HEK293 (cell line): Measurements from ENCODE around the gene PCSK5.

Experiments
- PBX3 ChIP-seq: sonication (generic); formaldehyde crosslinking; IDR thresholded peaks from 2 replicates; pipeline ENCODE4 v1.8.1; 2022; ENCODE audit warnings: mild to moderate bottlenecking, moderate library complexity, missing genetic modification reagents
- PRDM1 ChIP-seq: fragments of 450-650 bp; formaldehyde crosslinking; IDR thresholded peaks from 2 replicates; pipeline ENCODE4; 2016; ENCODE audit warnings: missing biosample characterization, missing genetic modification characterization
- SCRT2 ChIP-seq: fragments of 450-650 bp; formaldehyde crosslinking; IDR thresholded peaks from 2 replicates; pipeline ENCODE4 v1.5.1; 2016; ENCODE audit warnings: missing biosample characterization, missing genetic modification characterization
- SP3 ChIP-seq: fragments of 450-650 bp; formaldehyde crosslinking; IDR thresholded peaks from 2 replicates; pipeline ENCODE4 v1.5.1; 2016; ENCODE audit warnings: missing biosample characterization, missing genetic modification characterization
- TRIM28 ChIP-seq: IDR thresholded peaks from 2 replicates; pipeline ENCODE4 v1.6.1; 2011; ENCODE audit warnings: low read length, control low read depth, borderline replicate concordance
- ZBTB1 ChIP-seq: fragments of 450-650 bp; formaldehyde crosslinking; IDR thresholded peaks from 2 replicates; pipeline ENCODE4 v1.5.1; 2016; ENCODE audit warnings: missing biosample characterization, missing genetic modification characterization
- ZNF121 ChIP-seq: fragments of 450-650 bp; formaldehyde crosslinking; IDR thresholded peaks from 2 replicates; pipeline ENCODE4 v1.5.1; 2016; ENCODE audit warnings: missing biosample characterization, missing genetic modification characterization
- ZNF239 ChIP-seq: fragments of 450-650 bp; formaldehyde crosslinking; IDR thresholded peaks from 2 replicates; pipeline ENCODE4 v1.5.1; 2016; ENCODE audit warnings: missing biosample characterization, missing genetic modification characterization
- ZNF248 ChIP-seq: fragments of 450-650 bp; formaldehyde crosslinking; IDR thresholded peaks from 2 replicates; pipeline ENCODE4 v1.5.1; 2017; ENCODE audit warnings: missing biosample characterization, missing genetic modification characterization
- ZNF292 ChIP-seq: fragments of 450-650 bp; formaldehyde crosslinking; IDR thresholded peaks from 2 replicates; pipeline ENCODE4 v1.5.1; 2016; ENCODE audit warnings: low read depth, missing biosample characterization, missing genetic modification characterization, borderline replicate concordance
- ZNF311 ChIP-seq: fragments of 450-650 bp; formaldehyde crosslinking; IDR thresholded peaks from 2 replicates; pipeline ENCODE4 v1.5.1; 2017; ENCODE audit warnings: missing biosample characterization, missing genetic modification characterization, borderline replicate concordance
- ZNF324 ChIP-seq: fragments of 450-650 bp; formaldehyde crosslinking; IDR thresholded peaks from 2 replicates; pipeline ENCODE4 v1.5.1; 2016; ENCODE audit warnings: missing biosample characterization, missing genetic modification characterization
- ZNF335 ChIP-seq: fragments of 450-650 bp; formaldehyde crosslinking; conservative IDR thresholded peaks from 2 replicates; pipeline ENCODE4 v1.5.1; 2016; ENCODE audit warnings: missing biosample characterization, missing genetic modification characterization
- ZNF518A ChIP-seq: fragments of 450-650 bp; formaldehyde crosslinking; conservative IDR thresholded peaks from 2 replicates; pipeline ENCODE4 v1.5.1; 2016; ENCODE audit warnings: low read depth, missing biosample characterization, missing genetic modification characterization
- ZNF629 ChIP-seq: fragments of 450-650 bp; formaldehyde crosslinking; IDR thresholded peaks from 2 replicates; pipeline ENCODE4 v1.5.1; 2017; ENCODE audit warnings: missing biosample characterization, missing genetic modification characterization
- ZNF639 ChIP-seq: fragments of 450-650 bp; formaldehyde crosslinking; IDR thresholded peaks from 2 replicates; pipeline ENCODE4 v1.5.1; 2016; ENCODE audit warnings: missing biosample characterization, missing genetic modification characterization
- ZNF660 ChIP-seq: fragments of 450-650 bp; IDR thresholded peaks from 2 replicates; pipeline ENCODE4 v1.5.1; 2018; ENCODE audit warnings: missing biosample characterization, mild to moderate bottlenecking, missing genetic modification characterization
- ZNF670 ChIP-seq: fragments of 450-650 bp; formaldehyde crosslinking; IDR thresholded peaks from 2 replicates; pipeline ENCODE4 v1.5.1; 2016; ENCODE audit warnings: missing biosample characterization, missing genetic modification characterization, low read depth
- ZNF785 ChIP-seq: fragments of 450-650 bp; formaldehyde crosslinking; IDR thresholded peaks from 2 replicates; pipeline ENCODE4 v1.5.1; 2016; ENCODE audit warnings: missing biosample characterization, missing genetic modification characterization
- ZNF837 ChIP-seq: fragments of 450-650 bp; formaldehyde crosslinking; IDR thresholded peaks from 2 replicates; pipeline ENCODE4 v1.5.1; 2016; ENCODE audit warnings: missing biosample characterization, missing genetic modification characterization
- ZSCAN16 ChIP-seq: fragments of 450-650 bp; formaldehyde crosslinking; IDR thresholded peaks from 2 replicates; pipeline ENCODE4 v1.5.1; 2016; ENCODE audit warnings: missing biosample characterization, missing genetic modification characterization
- ZSCAN30 ChIP-seq: fragments of 450-650 bp; IDR thresholded peaks from 2 replicates; pipeline ENCODE4 v1.5.1; 2018; ENCODE audit warnings: missing biosample characterization, mild to moderate bottlenecking, missing genetic modification characterization, moderate library complexity
- TF ChIP-seq, protein P1 (sequence below): IDR thresholded peaks from 2 replicates; pipeline ENCODE4 v1.6.1; 2011; ENCODE audit warnings: mild to moderate bottlenecking, low read depth, low read length, borderline replicate concordance
- TF ChIP-seq, protein P2 (sequence below): fragments of 450-650 bp; formaldehyde crosslinking; IDR thresholded peaks from 2 replicates; pipeline ENCODE4 v1.5.1; 2016; ENCODE audit warnings: missing biosample characterization, missing genetic modification characterization

Gene PCSK5

GRCh38 chr9:75903785-75904360, 13.4 kb downstream of the PCSK5 start (continued):
- no peak for TF ChIP-seq ZNF837 (tag by site-specific recombination)
- TF ChIP-seq ZNF335 (tag by site-specific recombination) = peak; percentile 31; the same call in 1 of the 2 replicates
- no peak for TF ChIP-seq ZNF311 (tag by site-specific recombination)
- no peak for TF ChIP-seq ZSCAN30 (tag by site-specific recombination)
- TF ChIP-seq ZNF660 (tag by site-specific recombination) = peak; percentile 60; the same call in 1 of the 2 replicates
- TF ChIP-seq, protein P1, sequence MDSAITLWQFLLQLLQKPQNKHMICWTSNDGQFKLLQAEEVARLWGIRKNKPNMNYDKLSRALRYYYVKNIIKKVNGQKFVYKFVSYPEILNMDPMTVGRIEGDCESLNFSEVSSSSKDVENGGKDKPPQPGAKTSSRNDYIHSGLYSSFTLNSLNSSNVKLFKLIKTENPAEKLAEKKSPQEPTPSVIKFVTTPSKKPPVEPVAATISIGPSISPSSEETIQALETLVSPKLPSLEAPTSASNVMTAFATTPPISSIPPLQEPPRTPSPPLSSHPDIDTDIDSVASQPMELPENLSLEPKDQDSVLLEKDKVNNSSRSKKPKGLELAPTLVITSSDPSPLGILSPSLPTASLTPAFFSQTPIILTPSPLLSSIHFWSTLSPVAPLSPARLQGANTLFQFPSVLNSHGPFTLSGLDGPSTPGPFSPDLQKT = no peak
- no peak for TF ChIP-seq ZNF518A (tag by site-specific recombination)
- no peak for TF ChIP-seq ZNF248 (tag by site-specific recombination)
- TF ChIP-seq, protein P2, sequence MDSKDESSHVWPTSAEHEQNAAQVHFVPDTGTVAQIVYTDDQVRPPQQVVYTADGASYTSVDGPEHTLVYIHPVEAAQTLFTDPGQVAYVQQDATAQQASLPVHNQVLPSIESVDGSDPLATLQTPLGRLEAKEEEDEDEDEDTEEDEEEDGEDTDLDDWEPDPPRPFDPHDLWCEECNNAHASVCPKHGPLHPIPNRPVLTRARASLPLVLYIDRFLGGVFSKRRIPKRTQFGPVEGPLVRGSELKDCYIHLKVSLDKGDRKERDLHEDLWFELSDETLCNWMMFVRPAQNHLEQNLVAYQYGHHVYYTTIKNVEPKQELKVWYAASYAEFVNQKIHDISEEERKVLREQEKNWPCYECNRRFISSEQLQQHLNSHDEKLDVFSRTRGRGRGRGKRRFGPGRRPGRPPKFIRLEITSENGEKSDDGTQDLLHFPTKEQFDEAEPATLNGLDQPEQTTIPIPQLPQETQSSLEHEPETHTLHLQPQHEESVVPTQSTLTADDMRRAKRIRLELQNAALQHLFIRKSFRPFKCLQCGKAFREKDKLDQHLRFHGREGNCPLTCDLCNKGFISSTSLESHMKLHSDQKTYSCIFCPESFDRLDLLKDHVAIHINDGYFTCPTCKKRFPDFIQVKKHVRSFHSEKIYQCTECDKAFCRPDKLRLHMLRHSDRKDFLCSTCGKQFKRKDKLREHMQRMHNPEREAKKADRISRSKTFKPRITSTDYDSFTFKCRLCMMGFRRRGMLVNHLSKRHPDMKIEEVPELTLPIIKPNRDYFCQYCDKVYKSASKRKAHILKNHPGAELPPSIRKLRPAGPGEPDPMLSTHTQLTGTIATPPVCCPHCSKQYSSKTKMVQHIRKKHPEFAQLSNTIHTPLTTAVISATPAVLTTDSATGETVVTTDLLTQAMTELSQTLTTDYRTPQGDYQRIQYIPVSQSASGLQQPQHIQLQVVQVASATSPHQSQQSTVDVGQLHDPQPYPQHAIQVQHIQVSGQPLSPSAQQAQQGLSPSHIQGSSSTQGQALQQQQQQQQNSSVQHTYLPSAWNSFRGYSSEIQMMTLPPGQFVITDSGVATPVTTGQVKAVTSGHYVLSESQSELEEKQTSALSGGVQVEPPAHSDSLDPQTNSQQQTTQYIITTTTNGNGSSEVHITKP = peak; percentile 58
- no peak for TF ChIP-seq ZNF121 (tag by site-specific recombination)
- TF ChIP-seq SCRT2 (tag by site-specific recombination) = peak; percentile 84
- peak; percentile 11; the same call in 1 of the 2 replicates for TF ChIP-seq PRDM1
- TF ChIP-seq ZNF324 (tag by site-specific recombination) = no peak
- TF ChIP-seq ZNF239 (tag by site-specific recombination) = no peak
- TF ChIP-seq ZNF785 = no peak
- TF ChIP-seq PBX3 (CRISPR knock-in tag) = no peak
- TF ChIP-seq SP3 (tag by site-specific recombination) = no peak
- TF ChIP-seq ZNF639 (tag by site-specific recombination) = 0 out of 2 replicates have a peak, but pooled peaks have one; percentile 19
- TF ChIP-seq ZNF670 (tag by site-specific recombination) = no peak
- TF ChIP-seq ZNF292 = no peak
- peak; percentile 83 for TF ChIP-seq ZNF629
- no peak for TF ChIP-seq ZBTB1 (tag by site-specific recombination)
- no peak for TF ChIP-seq TRIM28
- no peak for TF ChIP-seq ZSCAN16 (tag by site-specific recombination)
